Measurements from ENCODE around the gene XXYLT1.

GRCh38 chr3:195135917-195136316, 135.0 kb downstream of the XXYLT1 start:
- no peak for TF ChIP-seq POLR2A (IDR thresholded peaks at IDR 0.05)
- no peak for TF ChIP-seq CTCF (IDR thresholded peaks at IDR 0.05)

Measured in right lobe of liver (tissue), 4 donors.